Stimulated activated CD8-positive, alpha-beta memory T cell treated with anti-CD3 and anti-CD28 coated beads, Interleukin-12 subunit alpha, Interleukin-12 subunit beta, amount 100 ng/mL, for 24 hours (primary cell): ENCODE measurements around the gene RCAN2.
"Not testable (repeated sequence)": the region's sequence is repeated elsewhere in the genome, so short reads cannot be mapped to it uniquely, and the experiment has no call there.

ENCODE experiments used
- DNase-seq: peaks from one replicate; pipeline ENCODE4 v3.0.0-alpha.2; 2020; ENCODE audit errors: extremely low read depth

Gene RCAN2

GRCh38 chr6:46440141-46440540 lies 51.1 kb downstream of the RCAN2 start:
- DNase-seq, result no peak

GRCh38 chr6:46438245-46438644 lies 53.0 kb downstream of the RCAN2 start:
- no peak for DNase-seq

- DNase-seq, result no peak
Measured at GRCh38 chr6:46437671-46438221, 53.5 kb downstream of the RCAN2 start.

GRCh38 chr6:46422619-46423018 lies 68.6 kb downstream of the RCAN2 start:
- no peak for DNase-seq

GRCh38 chr6:46421939-46422338 lies 69.3 kb downstream of the RCAN2 start:
- no peak for DNase-seq

- no peak for DNase-seq
Measured at GRCh38 chr6:46420921-46421638, 70.2 kb downstream of the RCAN2 start.

GRCh38 chr6:46419576-46420002 lies 71.7 kb downstream of the RCAN2 start:
- no peak for DNase-seq

- DNase-seq, result no peak
Measured at GRCh38 chr6:46414398-46414797, 76.9 kb downstream of the RCAN2 start.

GRCh38 chr6:46412662-46413061 lies 78.6 kb downstream of the RCAN2 start:
- DNase-seq, result no peak

- DNase-seq, result no peak
Measured at GRCh38 chr6:46411456-46412197, 79.6 kb downstream of the RCAN2 start.

GRCh38 chr6:46410334-46410953 lies 80.8 kb downstream of the RCAN2 start:
- no peak for DNase-seq

GRCh38 chr6:46407776-46408530 lies 83.3 kb downstream of the RCAN2 start:
- no peak for DNase-seq

GRCh38 chr6:46407246-46407645 lies 84.0 kb downstream of the RCAN2 start:
- no peak for DNase-seq

- not testable (repeated sequence) for DNase-seq
Measured at GRCh38 chr6:46405620-46406180, 85.5 kb downstream of the RCAN2 start.

GRCh38 chr6:46400898-46401297 lies 90.4 kb downstream of the RCAN2 start:
- no peak for DNase-seq

GRCh38 chr6:46395530-46395929 lies 95.7 kb downstream of the RCAN2 start:
- DNase-seq, result no peak

- DNase-seq, result no peak
Measured at GRCh38 chr6:46393940-46394337, 97.3 kb downstream of the RCAN2 start.

GRCh38 chr6:46393161-46393939 lies 97.9 kb downstream of the RCAN2 start:
- DNase-seq, result no peak

GRCh38 chr6:46392294-46392693 lies 99.0 kb downstream of the RCAN2 start:
- DNase-seq, result no peak

GRCh38 chr6:46390153-46390876 lies 100.9 kb downstream of the RCAN2 start:
- no peak for DNase-seq
